ENCODE results near the gene PDZD8. TPM values are rescaled to one million over a fixed set of nuclear protein-coding genes. Genes with fewer than 3 reads are reported as not detected.

Gene PDZD8
- total RNA-seq, 2 donors from 2014 or later = 23.0 to 32.9 TPM

DNA sequence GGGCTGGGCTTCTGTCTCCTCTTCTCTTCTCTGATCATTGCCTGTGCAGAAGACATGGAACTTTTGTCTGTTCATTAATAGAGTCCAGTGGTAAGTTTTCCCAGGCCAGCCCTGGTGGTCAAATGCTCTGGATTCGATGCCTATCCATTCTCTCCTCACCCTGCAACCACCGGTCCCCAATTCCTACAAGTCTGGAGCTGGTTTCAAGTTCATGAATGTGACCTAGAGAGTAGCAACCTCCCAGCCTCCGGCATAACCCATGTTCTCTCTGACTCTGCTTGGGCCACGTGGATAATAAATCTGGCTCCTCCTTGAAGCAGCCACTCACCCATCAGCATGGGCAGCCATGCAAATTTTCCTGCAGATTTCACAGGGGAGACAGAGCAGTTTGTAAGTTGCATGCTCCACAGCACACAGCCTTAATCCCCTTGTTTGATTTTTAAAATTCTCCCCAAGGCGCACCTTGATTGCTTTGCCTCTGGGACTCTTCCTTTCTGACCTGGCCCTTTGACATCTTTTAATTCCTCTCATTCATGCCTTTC, 37.3 kb upstream of the PDZD8 start:
- H3K36me3 ChIP-seq = no peaks in the 10 kb centered on the region
- H3K9me3 ChIP-seq = no peaks in the 10 kb centered on the region
- H3K4me1 ChIP-seq (ENCODE audit: control insufficient read depth in 1 of 2, low read depth in 2 of 2) = no peaks in the 10 kb centered on the region
- no peaks in the 10 kb centered on the region for H3K27me3 ChIP-seq (replicated peaks; ENCODE audit: insufficient read depth)
- no peak for DNase-seq (ENCODE audit: low spot score)
- no peak overlapping the region for H3K4me3 ChIP-seq
- TF ChIP-seq, protein P1, sequence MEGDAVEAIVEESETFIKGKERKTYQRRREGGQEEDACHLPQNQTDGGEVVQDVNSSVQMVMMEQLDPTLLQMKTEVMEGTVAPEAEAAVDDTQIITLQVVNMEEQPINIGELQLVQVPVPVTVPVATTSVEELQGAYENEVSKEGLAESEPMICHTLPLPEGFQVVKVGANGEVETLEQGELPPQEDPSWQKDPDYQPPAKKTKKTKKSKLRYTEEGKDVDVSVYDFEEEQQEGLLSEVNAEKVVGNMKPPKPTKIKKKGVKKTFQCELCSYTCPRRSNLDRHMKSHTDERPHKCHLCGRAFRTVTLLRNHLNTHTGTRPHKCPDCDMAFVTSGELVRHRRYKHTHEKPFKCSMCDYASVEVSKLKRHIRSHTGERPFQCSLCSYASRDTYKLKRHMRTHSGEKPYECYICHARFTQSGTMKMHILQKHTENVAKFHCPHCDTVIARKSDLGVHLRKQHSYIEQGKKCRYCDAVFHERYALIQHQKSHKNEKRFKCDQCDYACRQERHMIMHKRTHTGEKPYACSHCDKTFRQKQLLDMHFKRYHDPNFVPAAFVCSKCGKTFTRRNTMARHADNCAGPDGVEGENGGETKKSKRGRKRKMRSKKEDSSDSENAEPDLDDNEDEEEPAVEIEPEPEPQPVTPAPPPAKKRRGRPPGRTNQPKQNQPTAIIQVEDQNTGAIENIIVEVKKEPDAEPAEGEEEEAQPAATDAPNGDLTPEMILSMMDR (IDR thresholded peaks at IDR 0.05) = no peak
- no peak overlapping the region for H3K27ac ChIP-seq
- no peak for ATAC-seq (ENCODE audit: insufficient number of reproducible peaks, low FRiP score, low read depth)

GRCh38 chr10:117411479-117412399, 36.5 kb upstream of the PDZD8 start:
- no peaks in the 10 kb centered on the region for H3K9me3 ChIP-seq
- no peaks in the 10 kb centered on the region for H3K4me1 ChIP-seq (ENCODE audit: control insufficient read depth in 1 of 2, low read depth in 2 of 2)
- no peaks in the 10 kb centered on the region for H3K27me3 ChIP-seq (replicated peaks; ENCODE audit: insufficient read depth)
- TF ChIP-seq, protein P1 (IDR thresholded peaks at IDR 0.05) = no peak
- H3K4me3 ChIP-seq = no peak overlapping the region
- DNase-seq (ENCODE audit: low spot score) (no peak), ATAC-seq (ENCODE audit: insufficient number of reproducible peaks, low FRiP score, low read depth) (no peak)
- H3K36me3 ChIP-seq = no peaks in the 10 kb centered on the region
- no peak overlapping the region for H3K27ac ChIP-seq

GRCh38 chr10:117410557-117410956, 35.3 kb upstream of the PDZD8 start:
- H3K27ac ChIP-seq = no peak overlapping the region
- H3K36me3 ChIP-seq = no peaks in the 10 kb centered on the region
- TF ChIP-seq, protein P1 (IDR thresholded peaks at IDR 0.05) = no peak
- no peaks in the 10 kb centered on the region for H3K27me3 ChIP-seq (replicated peaks; ENCODE audit: insufficient read depth)
- no peaks in the 10 kb centered on the region for H3K4me1 ChIP-seq (ENCODE audit: control insufficient read depth in 1 of 2, low read depth in 2 of 2)
- no peak overlapping the region for H3K4me3 ChIP-seq
- DNase-seq (ENCODE audit: low spot score) = no peak
- H3K9me3 ChIP-seq = no peaks in the 10 kb centered on the region
- no peak for ATAC-seq (ENCODE audit: insufficient number of reproducible peaks, low FRiP score, low read depth)

DNA sequence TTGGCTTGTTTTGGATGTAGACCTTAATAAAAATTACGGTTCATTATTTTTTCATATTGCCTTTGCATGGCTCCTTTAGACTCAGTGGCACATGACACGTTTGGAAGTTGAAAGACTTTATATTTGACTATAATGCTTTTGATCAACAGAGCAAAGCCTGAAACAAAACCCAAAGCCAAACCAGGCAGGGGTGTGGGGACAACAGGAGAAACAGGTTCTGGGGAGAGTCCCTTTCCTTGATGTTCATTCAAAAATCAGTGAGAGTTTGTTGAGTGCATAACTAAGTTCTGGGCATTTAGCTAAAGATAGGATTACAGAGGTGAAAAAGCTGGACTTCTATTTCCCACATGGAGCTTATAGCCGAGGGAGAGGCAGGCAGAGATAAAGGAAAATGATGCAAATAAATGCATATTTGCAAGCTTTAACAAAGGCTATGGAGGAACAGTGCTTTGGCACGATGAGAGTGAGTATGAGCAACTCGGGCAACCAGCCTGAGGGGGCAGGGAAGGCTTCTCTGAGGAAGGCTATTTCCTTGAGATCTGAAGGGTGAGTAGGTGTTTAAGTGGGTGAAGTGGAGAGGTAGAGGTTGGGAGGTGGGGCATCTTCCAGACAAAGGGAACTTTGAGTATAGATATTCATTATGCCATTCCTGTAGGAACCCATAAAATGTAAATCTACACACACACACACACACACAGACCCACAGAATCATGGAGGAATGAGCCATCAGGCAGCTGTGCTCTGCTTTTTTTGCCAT, 34.5 kb upstream of the PDZD8 start:
- Histone ChIP-seq H3K9me3 (no peaks in the 10 kb centered on the region), H3K27ac (no peak overlapping the region), H3K4me1 (ENCODE audit: control insufficient read depth in 1 of 2, low read depth in 2 of 2) (no peaks in the 10 kb centered on the region), H3K36me3 (no peaks in the 10 kb centered on the region), H3K4me3 (no peak overlapping the region), H3K27me3 (replicated peaks; ENCODE audit: insufficient read depth) (no peaks in the 10 kb centered on the region)
- ATAC-seq (ENCODE audit: insufficient number of reproducible peaks, low FRiP score, low read depth) = no peak
- DNase-seq (ENCODE audit: low spot score) = no peak
- TF ChIP-seq, protein P1 (IDR thresholded peaks at IDR 0.05) = no peak
